Stomach (tissue), 4 donors: ENCODE measurements around the gene FAM47A.

Experiments
- POLR2A ChIP-seq, 4 donors: fragments of 450-650 bp; IDR thresholded peaks; one replicate each; pipeline ENCODE4 v1.6.1; 2016; ENCODE audit warnings: antibody characterized with exemption in 4 of 4, control low read depth in 2 of 4, mild to moderate bottlenecking in 1 of 4, moderate library complexity in 1 of 4
- POLR2AphosphoS5 ChIP-seq, 3 donors: sonication (generic); formaldehyde crosslinking; IDR thresholded peaks; one replicate each; pipeline ENCODE4 v1.6.1; 2016; ENCODE audit warnings: antibody characterized with exemption in 3 of 3
- TF ChIP-seq, protein P1 (sequence below), 7 experiments: fragments of 450-650 bp in 4 of 7; fragments of 200-600 bp in 3 of 7; sonication (generic) in 3 of 7; IDR thresholded peaks; one replicate each; pipeline ENCODE4 v1.5.1; 2016 to 2019; ENCODE audit warnings: antibody characterized with exemption in 7 of 7, control low read depth in 2 of 7, mild to moderate bottlenecking in 1 of 7

- TF ChIP-seq, protein P1, sequence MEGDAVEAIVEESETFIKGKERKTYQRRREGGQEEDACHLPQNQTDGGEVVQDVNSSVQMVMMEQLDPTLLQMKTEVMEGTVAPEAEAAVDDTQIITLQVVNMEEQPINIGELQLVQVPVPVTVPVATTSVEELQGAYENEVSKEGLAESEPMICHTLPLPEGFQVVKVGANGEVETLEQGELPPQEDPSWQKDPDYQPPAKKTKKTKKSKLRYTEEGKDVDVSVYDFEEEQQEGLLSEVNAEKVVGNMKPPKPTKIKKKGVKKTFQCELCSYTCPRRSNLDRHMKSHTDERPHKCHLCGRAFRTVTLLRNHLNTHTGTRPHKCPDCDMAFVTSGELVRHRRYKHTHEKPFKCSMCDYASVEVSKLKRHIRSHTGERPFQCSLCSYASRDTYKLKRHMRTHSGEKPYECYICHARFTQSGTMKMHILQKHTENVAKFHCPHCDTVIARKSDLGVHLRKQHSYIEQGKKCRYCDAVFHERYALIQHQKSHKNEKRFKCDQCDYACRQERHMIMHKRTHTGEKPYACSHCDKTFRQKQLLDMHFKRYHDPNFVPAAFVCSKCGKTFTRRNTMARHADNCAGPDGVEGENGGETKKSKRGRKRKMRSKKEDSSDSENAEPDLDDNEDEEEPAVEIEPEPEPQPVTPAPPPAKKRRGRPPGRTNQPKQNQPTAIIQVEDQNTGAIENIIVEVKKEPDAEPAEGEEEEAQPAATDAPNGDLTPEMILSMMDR (IDR thresholded peaks at IDR 0.05), result no peak
- TF ChIP-seq POLR2AphosphoS5 (IDR thresholded peaks at IDR 0.05) (no peak), POLR2A (IDR thresholded peaks at IDR 0.05) (no peak)
Observed at GRCh38 chrX:34130501-34130900, 1.6 kb downstream of the FAM47A start.
